Measurements from ENCODE around the gene RBBP9. TPM values are rescaled to one million over a fixed set of nuclear protein-coding genes. Genes with fewer than 3 reads are reported as not detected.
"Not testable (repeated sequence)": the region's sequence is repeated elsewhere in the genome, so short reads cannot be mapped to it uniquely, and the experiment has no call there.

RBBP9 gene
- total and polyA plus RNA-seq, 8 donors, result 2.1 to 7.3 (median 5.7) TPM

- Histone ChIP-seq H3K9me3 (no peaks in the 10 kb centered on the region), H3K36me3 (peaks cover 5 to 88% (median 42%) of the 10 kb centered on the region in 3 donors), H3K4me1 (no peaks in the 10 kb centered on the region), H3K4me3 (no peak overlapping the region), H3K27me3 (no peaks in the 10 kb centered on the region), H3K27ac (no peak overlapping the region)
- no peak for ATAC-seq
- WGBS, 2 donors, result 95 to 98% methylated on average over 2 of the region's 2 CpGs
- no peak for TF ChIP-seq CTCF (IDR thresholded peaks at IDR 0.05)
- FAIRE-seq, result no peak
- intact Hi-C loops (cut with DNase I), result no loop called here
- no peak for DNase-seq
Measured at GRCh38 chr20:18527836-18528235, 30.8 kb upstream of the RBBP9 start.

- Histone ChIP-seq H3K4me3 (no peak overlapping the region), H3K27ac (no peak overlapping the region), H3K36me3 (peaks cover 5 to 83% (median 38%) of the 10 kb centered on the region in 3 donors), H3K27me3 (no peaks in the 10 kb centered on the region), H3K4me1 (no peaks in the 10 kb centered on the region), H3K9me3 (no peaks in the 10 kb centered on the region)
- no peak for TF ChIP-seq CTCF (IDR thresholded peaks at IDR 0.05)
- FAIRE-seq (no peak), DNase-seq (no peak), ATAC-seq (no peak)
- intact Hi-C loops (cut with DNase I), result no loop called here
- 79 to 96% methylated on average over 2 of the region's 2 CpGs for WGBS, 2 donors
Measured at GRCh38 chr20:18527339-18527738, 30.3 kb upstream of the RBBP9 start.

GRCh38 chr20:18526761-18527160 lies 29.7 kb upstream of the RBBP9 start:
- H3K4me3 ChIP-seq; ATAC-seq; DNase-seq; H3K9me3 ChIP-seq; intact Hi-C loops (cut with DNase I); H3K4me1 ChIP-seq; H3K27me3 ChIP-seq; H3K27ac ChIP-seq; FAIRE-seq: not testable (repeated sequence)
- peaks cover 5 to 77% (median 38%) of the 10 kb centered on the region in 3 donors for H3K36me3 ChIP-seq
- 81% methylated on average over 14 of the region's 14 CpGs for WGBS, 2 donors

GRCh38 chr20:18524646-18525045 lies 27.6 kb upstream of the RBBP9 start:
- Histone ChIP-seq H3K4me3 (no peak overlapping the region), H3K27me3 (no peaks in the 10 kb centered on the region), H3K27ac (no peak overlapping the region), H3K36me3 (peaks cover 0 to 56% (median 25%) of the 10 kb centered on the region in 3 donors), H3K4me1 (no peaks in the 10 kb centered on the region), H3K9me3 (no peaks in the 10 kb centered on the region)
- WGBS, 2 donors, result 90 to 93% methylated on average over 1 of the region's 1 CpG
- intact Hi-C loops (cut with DNase I), result no loop called here
- TF ChIP-seq CTCF (IDR thresholded peaks at IDR 0.05), result no peak
- FAIRE-seq, result no peak
- no peak for DNase-seq
- ATAC-seq, result no peak

GRCh38 chr20:18523066-18523465 lies 26.0 kb upstream of the RBBP9 start:
- Histone ChIP-seq H3K27me3 (no peaks in the 10 kb centered on the region), H3K27ac (no peak overlapping the region), H3K36me3 (peaks cover 0 to 42% (median 19%) of the 10 kb centered on the region in 3 donors), H3K4me1 (no peaks in the 10 kb centered on the region), H3K9me3 (no peaks in the 10 kb centered on the region), H3K4me3 (no peak overlapping the region)
- intact Hi-C loops (cut with DNase I), result no loop called here
- DNase-seq, result no peak
- no peak for FAIRE-seq
- 78 to 93% methylated on average over 2 of the region's 2 CpGs for WGBS, 2 donors
- ATAC-seq, result no peak
- no peak for TF ChIP-seq CTCF (IDR thresholded peaks at IDR 0.05)

GRCh38 chr20:18522066-18522465 lies 25.0 kb upstream of the RBBP9 start:
- not testable (repeated sequence) for DNase-seq
- WGBS, 2 donors, result 90 to 92% methylated on average over 9 of the region's 9 CpGs
- H3K36me3 ChIP-seq, result peaks cover 0 to 32% (median 12%) of the 10 kb centered on the region in 3 donors

More at GRCh38 chr20:18522066-18522465, 25.0 kb upstream of the RBBP9 start:
- H3K27ac ChIP-seq; H3K4me3 ChIP-seq; H3K4me1 ChIP-seq; H3K27me3 ChIP-seq; FAIRE-seq; H3K9me3 ChIP-seq; intact Hi-C loops (cut with DNase I); ATAC-seq: not testable (repeated sequence)
